CD4-positive, alpha-beta memory T cell (primary cell): ENCODE results near the gene DUSP7. TPM values are rescaled to one million over a fixed set of nuclear protein-coding genes. Genes with fewer than 3 reads are reported as not detected.

ENCODE experiments used
- CTCF ChIA-PET: fragments of 350-600 bp; sonication (Branson Sonifier 250); formaldehyde crosslinking; loops from one replicate; lab custom pipeline; 2021; ENCODE audit warnings: inconsistent platforms; ENCODE audit not compliant: partially characterized antibody; lab: Charles Lee
- POLR2A ChIA-PET: fragments of 350-600 bp; sonication (Branson Sonifier 250); formaldehyde crosslinking; loops from one replicate; lab custom pipeline; 2021; ENCODE audit not compliant: partially characterized antibody; lab: Charles Lee
- DNase-seq, 5 donors: peaks; one replicate each; pipeline versions ENCODE4 v3.0.0 to v3.0.0-alpha.2; 2020 to 2022; ENCODE audit warnings: mixed read lengths in 1 of 5
- H3K27ac ChIP-seq: one replicate; pipeline ENCODE4 v1.7.0; 2013; ENCODE audit warnings: low read depth, low read length
- H3K27me3 ChIP-seq: 2 replicates; pipeline ENCODE4 v1.7.0; 2013; ENCODE audit warnings: mild to moderate bottlenecking, low read length, moderate library complexity; ENCODE audit not compliant: insufficient read depth
- H3K36me3 ChIP-seq: 2 replicates; pipeline ENCODE4 v1.7.0; 2013; ENCODE audit warnings: mild to moderate bottlenecking, low read length, moderate library complexity; ENCODE audit not compliant: insufficient read depth
- H3K4me1 ChIP-seq: 2 replicates; pipeline ENCODE4 v1.7.0; 2013; ENCODE audit warnings: mild to moderate bottlenecking, low read length, moderate library complexity; ENCODE audit not compliant: insufficient read depth
- H3K4me3 ChIP-seq, 2 donors: one replicate each; pipeline ENCODE4 v1.7.0; 2013; ENCODE audit warnings: low read length in 2 of 2, mild to moderate bottlenecking in 1 of 2
- H3K9me3 ChIP-seq, 2 donors: one replicate each; pipeline ENCODE4 v1.7.0; 2013; ENCODE audit warnings: low read length in 2 of 2, control low read depth in 1 of 2; ENCODE audit not compliant: control insufficient read depth in 1 of 2
- H3K27ac Mint-ChIP-seq, 7 donors: one replicate each; pipeline ENCODE4 v1.8.0; 2020 to 2021; ENCODE audit warnings: mixed read lengths in 7 of 7, mild to moderate bottlenecking in 6 of 7, inconsistent platforms in 3 of 7, moderate library complexity in 3 of 7
- H3K27me3 Mint-ChIP-seq, 2 donors: one replicate each; pipeline ENCODE4 v1.8.0; 2020 to 2021; ENCODE audit warnings: mixed read lengths in 2 of 2
- H3K36me3 Mint-ChIP-seq, 2 donors: one replicate each; pipeline ENCODE4 v1.8.0; 2020 to 2021; ENCODE audit warnings: mixed read lengths in 2 of 2, inconsistent platforms in 1 of 2, mild to moderate bottlenecking in 1 of 2
- H3K4me1 Mint-ChIP-seq, 4 donors: one replicate each; pipeline ENCODE4 v1.8.0; 2020 to 2021; ENCODE audit warnings: mixed read lengths in 4 of 4, mild to moderate bottlenecking in 1 of 4
- H3K4me3 Mint-ChIP-seq, 8 donors: one replicate each; pipeline ENCODE4 v1.8.0; 2020 to 2021; ENCODE audit warnings: mixed read lengths in 8 of 8, mild to moderate bottlenecking in 7 of 8, moderate library complexity in 6 of 8, inconsistent platforms in 3 of 8
- H3K9me3 Mint-ChIP-seq, 8 donors: one replicate each; pipeline ENCODE4 v1.8.0; 2020 to 2021; ENCODE audit warnings: mixed read lengths in 8 of 8, mild to moderate bottlenecking in 5 of 8, inconsistent platforms in 3 of 8, moderate library complexity in 1 of 8
- intact Hi-C: fragments of 100-400 bp; cut with micrococcal nuclease; formaldehyde crosslinking; loops from one replicate; pipeline ENCODE4 v1.15.1; 2023
- polyA plus RNA-seq, 2 donors: library from polyadenylated mRNA; unstranded; fragments of 300-500 nt; fragmentation: Illumina TruSeq; gene quantifications; one replicate each; pipeline ENCODE4 v1.2.3, GENCODE V29; 2021
- total RNA-seq, 2 experiments: library from RNA; stranded (reverse); gene quantifications; one replicate each; pipeline ENCODE4 v1.2.3, GENCODE V29; 2021

DUSP7 gene
- total and polyA plus RNA-seq, 4 experiments from 2014 or later, result 2.8 to 44.7 (median 26.9) TPM

DNA sequence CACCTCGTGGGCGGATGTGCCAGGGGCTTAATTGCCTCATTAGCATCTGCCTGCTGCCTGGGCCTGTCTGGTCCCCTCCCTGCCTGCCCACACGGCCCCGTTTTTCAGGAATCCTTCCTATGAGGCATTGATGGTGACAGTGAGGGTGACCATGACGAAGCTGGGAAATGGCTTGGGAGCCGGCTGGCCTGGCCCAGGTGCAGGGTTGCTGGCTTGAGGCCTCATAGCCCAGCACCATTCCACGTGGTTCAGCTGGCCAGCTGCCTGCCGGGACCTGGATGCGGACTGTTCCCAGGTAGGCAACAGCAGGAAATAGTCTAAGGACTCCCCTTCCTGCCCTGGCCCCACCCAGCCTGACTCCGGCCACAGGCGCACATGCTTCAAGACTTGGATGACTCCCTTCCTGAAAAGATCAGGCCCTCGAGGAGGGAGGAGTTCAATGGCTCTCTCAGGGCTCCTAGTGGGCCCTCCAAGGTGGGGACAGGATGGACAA, 8.9 kb upstream of the DUSP7 start:
- no peaks in the 10 kb centered on the region for H3K27me3 Mint-ChIP-seq
- POLR2A ChIA-PET, result interaction anchor here (1.8 kb wide), 1 partner anchor 8 kb away, joined by 5 read pairs; the partner anchor contains the start of gene DUSP7
- DNase-seq, result no peak

DNA sequence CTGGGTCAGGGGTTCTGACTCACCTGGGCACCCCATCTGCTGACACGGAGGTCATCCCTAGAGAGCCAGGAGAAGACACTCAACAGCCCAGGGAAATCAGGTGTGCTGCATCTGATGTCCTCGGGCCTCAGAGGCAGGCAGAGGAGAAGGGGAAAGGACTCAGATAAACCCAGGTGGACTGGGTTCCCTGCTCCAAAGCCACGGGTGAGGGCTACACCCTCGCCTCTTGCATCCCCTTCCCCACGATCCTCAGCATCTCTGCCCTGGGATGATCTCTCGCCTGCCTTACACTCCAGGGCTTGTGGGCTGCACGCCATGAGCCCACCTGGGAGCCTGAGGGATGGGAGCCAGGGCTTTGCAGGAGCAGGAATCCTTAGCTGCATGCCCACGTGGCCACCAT, 8.2 kb upstream of the DUSP7 start:
- Mint-ChIP-seq H3K4me3 (no peak overlapping the region), H3K4me1 (no peaks in the 10 kb centered on the region), H3K27ac (no peak overlapping the region), H3K27me3 (no peaks in the 10 kb centered on the region), H3K9me3 (no peaks in the 10 kb centered on the region), H3K36me3 (no peaks in the 10 kb centered on the region)
- CTCF ChIA-PET, result interaction anchor here (1.2 kb wide), 1 partner anchor 28 kb away, joined by 5 read pairs; no protein-coding TSS in a partner anchor
- H3K9me3 ChIP-seq, result no peaks in the 10 kb centered on the region
- no peaks in the 10 kb centered on the region for H3K4me1 ChIP-seq
- H3K27me3 ChIP-seq, result no peaks in the 10 kb centered on the region
- intact Hi-C loops, result no loop called here
- H3K4me3 ChIP-seq, result no peak overlapping the region
- H3K36me3 ChIP-seq, result no peaks in the 10 kb centered on the region
- POLR2A ChIA-PET, result interaction anchor here (1.8 kb wide), 1 partner anchor 8 kb away, joined by 5 read pairs; the partner anchor contains the start of gene DUSP7
- no peak overlapping the region for H3K27ac ChIP-seq
- DNase-seq, result no peak

More for the DNA sequence above, 8.9 kb upstream of the DUSP7 start:
- Mint-ChIP-seq H3K4me3 (no peak overlapping the region), H3K36me3 (no peaks in the 10 kb centered on the region), H3K9me3 (no peaks in the 10 kb centered on the region), H3K4me1 (no peaks in the 10 kb centered on the region), H3K27ac (no peak overlapping the region)
- Histone ChIP-seq H3K4me3 (no peak overlapping the region), H3K27me3 (no peaks in the 10 kb centered on the region), H3K27ac (no peak overlapping the region), H3K4me1 (no peaks in the 10 kb centered on the region), H3K36me3 (no peaks in the 10 kb centered on the region), H3K9me3 (no peaks in the 10 kb centered on the region)
- intact Hi-C loops, result no loop called here
- CTCF ChIA-PET, result interaction anchor here (1.2 kb wide), 1 partner anchor 29 kb away, joined by 5 read pairs; no protein-coding TSS in a partner anchor

DNA sequence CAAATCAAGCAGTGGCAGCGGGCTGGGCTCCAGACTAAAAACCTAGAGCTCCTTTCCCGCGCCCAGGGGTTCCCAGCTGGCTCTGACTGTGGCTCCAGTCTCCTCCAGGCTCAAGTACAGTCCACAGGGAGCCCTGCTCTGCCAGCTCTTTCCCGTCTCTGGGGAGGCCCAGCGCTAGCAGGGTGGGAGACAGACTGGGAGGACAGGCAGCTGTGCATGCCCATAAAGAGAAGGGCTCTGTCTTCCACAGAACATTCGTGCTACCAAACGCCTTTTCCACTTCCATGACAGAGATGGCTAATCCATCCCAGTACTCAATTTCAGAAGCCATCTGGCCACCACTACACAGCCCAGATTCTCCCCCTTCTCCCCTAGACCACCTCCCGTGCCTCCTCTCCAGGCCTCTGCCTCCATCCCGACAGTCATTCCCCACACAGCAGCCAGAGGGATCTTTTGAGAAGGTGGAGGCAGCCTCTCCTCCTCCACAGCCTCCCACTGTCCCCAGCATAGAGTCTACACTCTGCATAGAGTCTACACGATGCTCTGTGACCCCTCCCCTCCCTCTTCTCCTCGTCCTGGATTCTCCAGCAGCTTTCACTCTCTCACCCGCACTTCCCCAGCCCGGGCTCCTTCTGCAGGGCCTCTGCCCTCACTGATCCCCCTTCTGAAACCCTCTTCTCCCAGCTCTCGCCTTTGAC, 6.8 kb upstream of the DUSP7 start:
- H3K36me3 Mint-ChIP-seq, result no peaks in the 10 kb centered on the region
- intact Hi-C loops, result no loop called here
- no peak for DNase-seq
- ChIA-PET POLR2A (no interaction called here), CTCF (no interaction called here)
- Histone ChIP-seq H3K4me3 (no peak overlapping the region), H3K36me3 (no peaks in the 10 kb centered on the region), H3K27ac (no peak overlapping the region), H3K27me3 (no peaks in the 10 kb centered on the region), H3K4me1 (peaks cover 2% of the 10 kb centered on the region), H3K9me3 (no peaks in the 10 kb centered on the region)
- H3K27ac Mint-ChIP-seq, result peak overlapping the region in 4 of 7 donors; percentile 5 to 29 (median 20)
- H3K9me3 Mint-ChIP-seq, result no peaks in the 10 kb centered on the region
- no peaks in the 10 kb centered on the region for H3K27me3 Mint-ChIP-seq
- peaks cover 0 to 4% (median 1%) of the 10 kb centered on the region in 4 donors for H3K4me1 Mint-ChIP-seq
- no peak overlapping the region for H3K4me3 Mint-ChIP-seq

DNA sequence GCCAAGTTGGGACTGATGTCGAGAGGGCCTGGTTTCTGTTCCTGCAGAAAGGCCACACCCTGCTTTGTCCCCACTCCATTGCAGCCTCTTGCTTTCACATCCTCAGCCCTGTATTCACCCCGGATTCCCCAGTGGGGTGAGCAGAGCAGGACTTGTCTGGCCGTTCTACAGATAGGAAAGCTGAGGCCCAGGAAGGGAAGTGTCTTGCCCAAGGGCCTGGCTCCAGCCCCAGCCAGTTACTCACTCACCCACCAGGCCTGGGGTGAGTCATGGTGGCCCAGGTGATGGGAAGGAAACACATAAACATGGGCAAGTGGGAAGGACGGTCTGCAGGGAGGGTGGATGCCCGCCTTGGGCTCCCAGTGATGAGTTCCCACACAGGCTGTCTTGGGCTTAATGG, 6.1 kb upstream of the DUSP7 start:
- no peaks in the 10 kb centered on the region for H3K9me3 Mint-ChIP-seq
- peaks cover 1 to 11% (median 5%) of the 10 kb centered on the region in 4 donors for H3K4me1 Mint-ChIP-seq
- POLR2A ChIA-PET, result interaction anchor here (0.7 kb wide), 1 partner anchor 10 kb away, joined by 3 read pairs; no protein-coding TSS in a partner anchor
- no peaks in the 10 kb centered on the region for H3K36me3 Mint-ChIP-seq
- H3K4me3 Mint-ChIP-seq, result no peak overlapping the region
- H3K27ac Mint-ChIP-seq, result no peak overlapping the region
- CTCF ChIA-PET, result no interaction called here
- no peaks in the 10 kb centered on the region for H3K36me3 ChIP-seq
- no peaks in the 10 kb centered on the region for H3K27me3 Mint-ChIP-seq
- no peaks in the 10 kb centered on the region for H3K27me3 ChIP-seq
- peaks cover 9% of the 10 kb centered on the region for H3K4me1 ChIP-seq
- H3K27ac ChIP-seq, result no peak overlapping the region
- no peak overlapping the region for H3K4me3 ChIP-seq
- no peaks in the 10 kb centered on the region for H3K9me3 ChIP-seq
- intact Hi-C loops, result no loop called here
- no peak for DNase-seq

DNA sequence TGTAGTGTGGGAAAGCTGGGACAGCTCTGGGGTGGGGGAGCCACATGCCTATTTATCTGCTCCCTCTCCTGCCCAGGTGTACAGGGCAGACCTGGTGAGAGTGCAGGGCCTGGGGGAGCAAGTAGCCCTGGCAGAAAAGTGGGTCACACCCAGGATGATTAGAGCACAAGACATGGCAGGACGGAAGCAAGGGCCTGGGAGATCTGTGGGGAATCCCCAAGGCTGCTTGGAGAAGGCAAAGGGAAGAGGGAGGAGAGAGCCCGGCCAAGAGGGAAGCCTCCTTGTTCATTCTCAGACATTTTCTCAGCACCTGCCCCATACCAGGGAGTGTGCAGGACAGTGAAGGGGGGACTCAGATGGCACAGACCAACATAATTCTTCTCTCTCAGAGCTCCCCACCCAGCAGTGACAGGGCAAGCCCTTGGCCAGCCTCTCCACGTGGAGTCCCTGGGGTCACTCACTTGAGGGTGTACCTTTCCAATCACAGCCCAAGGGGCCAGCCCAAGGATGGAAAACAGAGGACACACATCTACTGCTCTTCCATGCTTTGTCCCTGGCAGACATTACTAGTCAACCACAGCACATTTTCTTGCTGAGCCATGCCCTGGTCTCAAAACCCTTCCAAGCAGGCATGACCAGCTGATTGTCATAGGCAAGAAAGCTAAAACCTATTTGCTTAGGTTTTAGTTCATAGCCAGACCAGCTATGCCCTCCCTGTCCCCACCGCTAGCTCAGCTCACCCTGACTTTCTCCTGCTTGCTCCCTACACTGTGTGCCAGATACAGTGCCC, 4.9 kb upstream of the DUSP7 start:
- Histone ChIP-seq H3K27ac (no peak overlapping the region), H3K4me1 (peaks cover 15% of the 10 kb centered on the region), H3K4me3 (no peak overlapping the region), H3K27me3 (no peaks in the 10 kb centered on the region), H3K9me3 (no peaks in the 10 kb centered on the region), H3K36me3 (no peaks in the 10 kb centered on the region)
- CTCF ChIA-PET, result no interaction called here
- no peak for DNase-seq
- Mint-ChIP-seq H3K27ac (peak overlapping the region in 3 of 7 donors; percentile 11 to 60 (median 26)), H3K4me3 (no peak overlapping the region), H3K36me3 (peaks cover 0 to 7% of the 10 kb centered on the region in 2 donors), H3K9me3 (no peaks in the 10 kb centered on the region), H3K4me1 (peaks cover 1 to 16% (median 7%) of the 10 kb centered on the region in 4 donors), H3K27me3 (no peaks in the 10 kb centered on the region)
- POLR2A ChIA-PET, result no interaction called here
- intact Hi-C loops, result no loop called here

DNA sequence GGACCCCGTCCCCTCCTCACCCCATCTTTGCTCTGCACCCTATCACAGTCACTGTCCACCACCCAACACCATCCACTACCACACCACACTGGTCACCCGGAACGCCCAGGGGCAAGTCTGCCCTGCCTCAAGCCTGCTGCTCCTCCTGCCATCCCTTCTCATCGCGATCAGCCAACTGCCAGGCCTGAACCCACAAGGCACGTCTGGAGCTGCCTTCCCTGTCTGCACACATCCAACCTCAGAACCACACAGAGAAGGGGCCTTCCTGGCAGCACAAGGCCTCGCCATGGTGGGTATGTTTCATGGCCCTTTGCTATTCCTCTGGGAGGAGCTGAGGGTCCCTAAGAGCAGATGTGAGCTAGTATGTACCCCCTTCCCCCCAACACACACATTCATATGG, 3.4 kb upstream of the DUSP7 start:
- Histone ChIP-seq H3K9me3 (no peaks in the 10 kb centered on the region), H3K36me3 (no peaks in the 10 kb centered on the region), H3K27ac (no peak overlapping the region), H3K27me3 (no peaks in the 10 kb centered on the region), H3K4me3 (no peak overlapping the region), H3K4me1 (peaks cover 15% of the 10 kb centered on the region)
- peaks cover 1 to 18% (median 7%) of the 10 kb centered on the region in 4 donors for H3K4me1 Mint-ChIP-seq
- H3K27ac Mint-ChIP-seq, result peak overlapping the region in 1 of 7 donors; percentile 3
- H3K9me3 Mint-ChIP-seq, result no peaks in the 10 kb centered on the region
- intact Hi-C loops, result no loop called here
- H3K27me3 Mint-ChIP-seq, result no peaks in the 10 kb centered on the region
- H3K4me3 Mint-ChIP-seq, result no peak overlapping the region
- no peak for DNase-seq
- CTCF ChIA-PET, result interaction anchor here (1.2 kb wide), 1 partner anchor 95 kb away, joined by 3 read pairs; the partner anchor contains the start of gene POC1A
- POLR2A ChIA-PET, result interaction anchor here (0.8 kb wide), 1 partner anchor 117 kb away, joined by 3 read pairs; no protein-coding TSS in a partner anchor
- peaks cover 0 to 11% of the 10 kb centered on the region in 2 donors for H3K36me3 Mint-ChIP-seq
